SK-N-SH (cell line): ENCODE data around the gene WDR33. TPM values are rescaled to one million over a fixed set of nuclear protein-coding genes. Genes with fewer than 3 reads are reported as not detected.

Source experiments
- CTCF ChIA-PET: fragments of 300-600, 350-600 bp; formaldehyde crosslinking; extraction: SDS; loops from one replicate; lab custom pipeline; 2021; lab: Yijun Ruan, JAX
- POLR2A ChIA-PET: fragments of 350-600 bp; sonication (Branson Sonifier 250); formaldehyde crosslinking; extraction: SDS; loops from one replicate; lab custom pipeline; 2020; ENCODE audit warnings: antibody characterized with exemption, inconsistent platforms; lab: Yijun Ruan, JAX
- DNase-seq: peaks from one replicate; pipeline ENCODE4 v3.0.0; 2012
- H2AFZ ChIP-seq: fragments of 200-600 bp; sonication (generic); 2 replicates; pipeline ENCODE4 v1.8.1; 2016; ENCODE audit warnings: antibody characterized with exemption, mild to moderate bottlenecking, low read depth
- H3F3A ChIP-seq: fragments of 200-600 bp; sonication (generic); replicated peaks from 2 replicates; pipeline ENCODE3; 2016; ENCODE audit warnings: antibody characterized with exemption, mild to moderate bottlenecking; ENCODE audit not compliant: insufficient read depth
- H3K27ac ChIP-seq, 2 experiments: fragments of 200-500 bp in 1 of 2; fragments of 200-600 bp in 1 of 2; sonication (Bioruptor generic) in 1 of 2; sonication (generic), shearing (Covaris generic) in 1 of 2; 2 replicates each; pipeline versions ENCODE4 v1.5.1 to v1.6.1; 2014 to 2016; ENCODE audit warnings: low read depth in 2 of 2, inconsistent platforms in 1 of 2, low read length in 1 of 2, mild to moderate bottlenecking in 1 of 2, mixed read lengths in 1 of 2
- H3K27me3 ChIP-seq: fragments of 200-600 bp; sonication (generic), shearing (Covaris generic); 2 replicates; pipeline ENCODE4 v1.6.1; 2016; ENCODE audit warnings: mixed run types; ENCODE audit not compliant: insufficient read depth
- H3K36me3 ChIP-seq, 2 experiments: fragments of 200-500 bp in 1 of 2; fragments of 200-600 bp in 1 of 2; sonication (Bioruptor generic) in 1 of 2; sonication (generic) in 1 of 2; replicated peaks in 1 of 2; 2 replicates each; pipeline versions ENCODE3 to v1.5.1; 2014 to 2016; ENCODE audit warnings: low read length in 1 of 2, mild to moderate bottlenecking in 1 of 2; ENCODE audit not compliant: insufficient read depth in 2 of 2, control insufficient read depth in 1 of 2
- H3K4me1 ChIP-seq, 2 experiments: fragments of 200-500 bp in 1 of 2; fragments of 200-600 bp in 1 of 2; sonication (Bioruptor generic) in 1 of 2; sonication (generic), shearing (Covaris generic) in 1 of 2; 2 replicates each; pipeline versions ENCODE4 v1.5.1 to v1.6.1; 2014 to 2016; ENCODE audit warnings: low read depth in 1 of 2, low read length in 1 of 2, mixed run types in 1 of 2; ENCODE audit not compliant: insufficient read depth in 2 of 2, control insufficient read depth in 1 of 2
- H3K4me2 ChIP-seq: fragments of 200-600 bp; sonication (generic), shearing (Covaris generic); 2 replicates; pipeline ENCODE4 v1.6.1; 2017; ENCODE audit warnings: mixed run types
- H3K4me3 ChIP-seq, 2 experiments: fragments of 200-500 bp in 1 of 2; fragments of 200-600 bp in 1 of 2; sonication (Bioruptor generic) in 1 of 2; sonication (generic), shearing (Covaris generic) in 1 of 2; 2 replicates each; pipeline versions ENCODE4 v1.5.1 to v1.8.1; 2014 to 2016; ENCODE audit warnings: low read depth in 2 of 2, inconsistent platforms in 1 of 2, low read length in 1 of 2, mild to moderate bottlenecking in 1 of 2, mixed read lengths in 1 of 2, moderate library complexity in 1 of 2
- H3K79me2 ChIP-seq: fragments of 200-600 bp; sonication (generic); 2 replicates; pipeline ENCODE4 v1.8.1; 2017; ENCODE audit warnings: mild to moderate bottlenecking; ENCODE audit not compliant: insufficient read depth
- H3K9ac ChIP-seq: fragments of 200-600 bp; sonication (generic); 2 replicates; pipeline ENCODE4 v1.6.1; 2017; ENCODE audit warnings: mixed run types
- H3K9me2 ChIP-seq: fragments of 200-600 bp; sonication (generic); 2 replicates; pipeline ENCODE4 v1.6.1; 2017; ENCODE audit warnings: mixed run types
- H3K9me3 ChIP-seq: fragments of 200-600 bp; sonication (generic); 2 replicates; pipeline ENCODE4 v1.6.1; 2017; ENCODE audit warnings: mixed run types, mild to moderate bottlenecking, moderate library complexity
- H4K20me1 ChIP-seq: fragments of 200-600 bp; sonication (generic); 2 replicates; pipeline ENCODE4 v1.6.1; 2017; ENCODE audit warnings: mild to moderate bottlenecking, mixed run types; ENCODE audit not compliant: insufficient read depth
- CHD2 ChIP-seq: fragments of 150-350 bp; IDR thresholded peaks from 2 replicates; pipeline ENCODE4 v1.6.1; 2018; ENCODE audit warnings: low read length; ENCODE audit not compliant: partially characterized antibody
- ELF1 ChIP-seq: IDR thresholded peaks from 2 replicates; pipeline ENCODE4 v1.4.0; 2012
- EP300 ChIP-seq, 2 experiments: IDR thresholded peaks; 2 replicates each; pipeline versions ENCODE4 v1.4.0 to v1.6.1; 2012; ENCODE audit warnings: borderline replicate concordance in 1 of 2, low read depth in 1 of 2, low read length in 1 of 2
- EZH2phosphoT487 ChIP-seq: fragments of 200-600 bp; sonication (generic); IDR thresholded peaks from 2 replicates; pipeline ENCODE4 v1.6.1; 2017; ENCODE audit warnings: low read depth, mixed run types, mild to moderate bottlenecking, antibody characterized with exemption, moderate library complexity, borderline replicate concordance
- FOXJ3 ChIP-seq: sonication (generic); formaldehyde crosslinking; IDR thresholded peaks from 2 replicates; pipeline ENCODE4 v1.5.1; 2020; ENCODE audit warnings: mild to moderate bottlenecking, missing genetic modification reagents
- IRF3 ChIP-seq: fragments of 150-350 bp; IDR thresholded peaks from 2 replicates; pipeline ENCODE4 v1.6.1; 2016; ENCODE audit warnings: mild to moderate bottlenecking, low read depth, low read length
- MEF2A ChIP-seq: IDR thresholded peaks from 2 replicates; pipeline ENCODE4 v1.4.0; 2012; ENCODE audit warnings: low read depth, borderline replicate concordance
- MXI1 ChIP-seq: IDR thresholded peaks from 2 replicates; pipeline ENCODE4 v1.6.1; 2012; ENCODE audit warnings: mild to moderate bottlenecking, low read depth, low read length, improper control_type of control experiment
- NFIC ChIP-seq: IDR thresholded peaks from 2 replicates; pipeline ENCODE4 v1.4.0; 2012; ENCODE audit warnings: borderline replicate concordance
- POLR2AphosphoS5 ChIP-seq: IDR thresholded peaks from 2 replicates; pipeline ENCODE4 v1.6.1; 2012; ENCODE audit warnings: low read depth, low read length
- RCOR1 ChIP-seq: fragments of 150-350 bp; IDR thresholded peaks from 2 replicates; pipeline ENCODE4 v1.6.1; 2017; ENCODE audit warnings: antibody characterized with exemption, low read length
- REST ChIP-seq: IDR thresholded peaks from 2 replicates; pipeline ENCODE4 v1.6.1; 2012; ENCODE audit warnings: mild to moderate bottlenecking, low read depth, low read length, moderate library complexity
- RFX5 ChIP-seq: IDR thresholded peaks from 2 replicates; pipeline ENCODE4 v1.6.1; 2012; ENCODE audit warnings: mild to moderate bottlenecking, improper control_type of control experiment, low read length
- SIN3A ChIP-seq: IDR thresholded peaks from 2 replicates; pipeline ENCODE4 v1.6.1; 2012; ENCODE audit warnings: low read depth, mild to moderate bottlenecking, low read length, moderate library complexity, borderline replicate concordance
- SMC3 ChIP-seq: IDR thresholded peaks from 2 replicates; pipeline ENCODE4 v1.6.1; 2012; ENCODE audit warnings: low read depth, low read length, improper control_type of control experiment
- USF1 ChIP-seq: IDR thresholded peaks from 2 replicates; pipeline ENCODE4 v1.4.0; 2012; ENCODE audit warnings: low read depth, borderline replicate concordance
- ZBTB33 ChIP-seq: IDR thresholded peaks from 2 replicates; pipeline ENCODE4 v1.4.0; 2012; ENCODE audit warnings: low read depth, borderline replicate concordance
- WGBS: methylation state at CpG from one replicate; pipeline ENCODE4 v1.1.6; 2017; ENCODE audit warnings: low lambda C conversion rate; 5-methylcytosine and 5-hydroxymethylcytosine counted together
- polyA plus RNA-seq, 3 experiments: library from polyadenylated mRNA; depleted of rRNA; stranded (reverse); fragments of >200 nt; gene quantifications; 2 replicates each; pipeline ENCODE4 v1.2.3, GENCODE V29; 2012
- TF ChIP-seq, protein P1 (sequence below): IDR thresholded peaks from 2 replicates; pipeline ENCODE4 v1.4.0; 2012; ENCODE audit warnings: low read depth

The WDR33 gene
- polyA plus RNA-seq, 1 of the 3 experiments (the other 2 are of a cell fraction), result 12.4 TPM

- Histone ChIP-seq H4K20me1 (no peaks in the 10 kb centered on the region), H3K4me2 (no peak overlapping the region), H3K27me3 (peaks cover 14% of the 10 kb centered on the region; the same call in 1 of the 2 replicates), H3K4me1 (peaks cover 0 to 9% of the 10 kb centered on the region in 2 experiments; a peak in 1 of 4 replicates), H3K79me2 (no peaks in the 10 kb centered on the region), H3K27ac (no peak overlapping the region), H3K9ac (no peak overlapping the region), H2AFZ (no peak overlapping the region), H3K36me3 (no peaks in the 10 kb centered on the region), H3F3A (no peaks in the 10 kb centered on the region), H3K9me3 (no peaks in the 10 kb centered on the region), H3K9me2 (no peaks in the 10 kb centered on the region), H3K4me3 (no peak overlapping the region)
- DNase-seq, result peak; percentile 32
- ChIA-PET POLR2A (no interaction called here), CTCF (interaction anchor here (1.3 to 5.2 kb wide), 3 partner anchors 17 to 30 kb away, joined by 3 to 19 read pairs (median 12); no protein-coding TSS in a partner anchor)
- WGBS, result 81% methylated on average over 9 of the region's 15 CpGs
- no peak for TF ChIP-seq USF1
- no peak for TF ChIP-seq IRF3
- TF ChIP-seq RCOR1, result no peak
- TF ChIP-seq NFIC, result no peak
- no peak for TF ChIP-seq SMC3
- TF ChIP-seq POLR2AphosphoS5, result no peak
- TF ChIP-seq RFX5, result no peak
- no peak for TF ChIP-seq CHD2
- no peak for TF ChIP-seq MEF2A
- TF ChIP-seq, protein P1, sequence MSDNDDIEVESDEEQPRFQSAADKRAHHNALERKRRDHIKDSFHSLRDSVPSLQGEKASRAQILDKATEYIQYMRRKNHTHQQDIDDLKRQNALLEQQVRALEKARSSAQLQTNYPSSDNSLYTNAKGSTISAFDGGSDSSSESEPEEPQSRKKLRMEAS, result no peak
- no peak for TF ChIP-seq ELF1
- no peak for TF ChIP-seq MXI1
These were observed 131.2 kb downstream of the WDR33 start for GRCh38 chr2:127679680-127680361.

DNA sequence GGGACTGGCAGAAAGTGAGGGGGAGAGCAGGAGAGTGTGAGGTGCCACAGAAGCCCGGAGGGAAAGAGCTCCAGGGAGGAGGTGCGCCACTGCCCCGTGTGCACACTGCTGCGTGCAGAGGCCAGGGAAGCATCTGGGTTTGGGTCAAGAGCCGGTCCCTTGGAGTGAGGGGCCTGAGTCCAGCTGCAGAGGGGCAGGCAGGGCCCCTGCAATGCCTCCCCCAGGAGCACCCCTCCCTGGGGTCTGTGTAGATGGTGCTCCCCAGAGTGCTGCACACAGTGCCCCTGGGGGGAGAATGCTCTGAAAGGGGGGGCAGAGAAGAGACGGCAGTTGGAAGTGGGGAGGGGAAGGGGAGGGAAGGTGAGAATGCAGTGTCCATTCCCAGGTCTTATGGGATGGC is 132.0 kb downstream of the WDR33 start:
- H3K9ac ChIP-seq, result no peak overlapping the region
- H4K20me1 ChIP-seq, result no peaks in the 10 kb centered on the region
- no peaks in the 10 kb centered on the region for H3K9me2 ChIP-seq
- H3K4me1 ChIP-seq, result peaks cover 0 to 9% of the 10 kb centered on the region in 2 experiments; a peak in 1 of 4 replicates
- no peaks in the 10 kb centered on the region for H3K9me3 ChIP-seq
- H3F3A ChIP-seq, result no peaks in the 10 kb centered on the region
- no peak overlapping the region for H3K4me2 ChIP-seq
- POLR2A ChIA-PET, result no interaction called here
- no peak overlapping the region for H3K27ac ChIP-seq
- no peaks in the 10 kb centered on the region for H3K36me3 ChIP-seq
- H3K79me2 ChIP-seq, result no peaks in the 10 kb centered on the region
- peak; percentile 25 for DNase-seq
- CTCF ChIA-PET, result interaction anchor here (5.2 kb wide), 1 partner anchor 18 kb away, joined by 19 read pairs; no protein-coding TSS in a partner anchor
- peaks cover 14% of the 10 kb centered on the region; the same call in 1 of the 2 replicates for H3K27me3 ChIP-seq
- H2AFZ ChIP-seq, result no peak overlapping the region
- H3K4me3 ChIP-seq, result no peak overlapping the region
- WGBS, result 88% methylated on average over 3 of the region's 6 CpGs
- TF ChIP-seq FOXJ3 (CRISPR knock-in tag) (no peak), EP300 (IDR thresholded peaks at IDR 0.05; ENCODE audit: borderline replicate concordance in 1 of 2, low read depth in 1 of 2, low read length in 1 of 2) (no peak), ZBTB33 (no peak), REST (no peak), EZH2phosphoT487 (no peak), SIN3A (no peak)
